NCI-H524 treated with DMSO at 0.1 percent for 48 hours (cell line): Measurements from ENCODE around the gene STN1.
A peak's percentile ranks its signal among the peaks of the same experiment; 100 is the strongest.

ENCODE experiments used
- DNase-seq: peaks from one replicate; lab custom pipeline; 2025; lab: John Stamatoyannopoulos, UW

Gene STN1

GRCh38 chr10:103929381-103929921 lies 11.5 kb upstream of the STN1 start:
- peak; percentile 75 for DNase-seq

- DNase-seq, result no peak
Measured at GRCh38 chr10:103928784-103929183, 10.8 kb upstream of the STN1 start.

GRCh38 chr10:103926722-103927319 lies 8.8 kb upstream of the STN1 start:
- DNase-seq, result no peak

GRCh38 chr10:103925591-103925990 lies 7.6 kb upstream of the STN1 start:
- no peak for DNase-seq

GRCh38 chr10:103923502-103923901 lies 5.5 kb upstream of the STN1 start:
- no peak for DNase-seq

GRCh38 chr10:103922659-103923058 lies 4.7 kb upstream of the STN1 start:
- no peak for DNase-seq

GRCh38 chr10:103921750-103922195 lies 3.8 kb upstream of the STN1 start:
- no peak for DNase-seq

- no peak for DNase-seq
Measured at GRCh38 chr10:103921248-103921647, 3.3 kb upstream of the STN1 start.

- DNase-seq, result no peak
Measured at GRCh38 chr10:103919648-103920025, 1.7 kb upstream of the STN1 start.

- DNase-seq, result no peak
Measured at GRCh38 chr10:103917302-103918052, 507 bp downstream of the STN1 start.

- DNase-seq, result no peak
Measured at GRCh38 chr10:103916876-103917275, 1.1 kb downstream of the STN1 start.

- no peak for DNase-seq
Measured at GRCh38 chr10:103916254-103916653, 1.7 kb downstream of the STN1 start.

- DNase-seq, result no peak
Measured at GRCh38 chr10:103915796-103916195, 2.2 kb downstream of the STN1 start.

- DNase-seq, result no peak
Measured at GRCh38 chr10:103912759-103913158, 5.2 kb downstream of the STN1 start.

GRCh38 chr10:103911021-103911459 lies 6.9 kb downstream of the STN1 start:
- no peak for DNase-seq

- no peak for DNase-seq
Measured at GRCh38 chr10:103910442-103911012, 7.5 kb downstream of the STN1 start.

GRCh38 chr10:103905441-103905840 lies 12.5 kb downstream of the STN1 start:
- DNase-seq, result no peak

- no peak for DNase-seq
Measured at GRCh38 chr10:103901299-103901698, 16.7 kb downstream of the STN1 start.

GRCh38 chr10:103899312-103899711 lies 18.7 kb downstream of the STN1 start:
- DNase-seq, result no peak

- no peak for DNase-seq
Measured at GRCh38 chr10:103897241-103897774, 20.7 kb downstream of the STN1 start.

GRCh38 chr10:103896225-103896624 lies 21.8 kb downstream of the STN1 start:
- no peak for DNase-seq

- no peak for DNase-seq
Measured at GRCh38 chr10:103895411-103896186, 22.4 kb downstream of the STN1 start.
